ENCODE measurements around the gene C6orf136.
"Not testable (repeated sequence)": the region's sequence is repeated elsewhere in the genome, so short reads cannot be mapped to it uniquely, and the experiment has no call there.

Gene C6orf136

GRCh38 chr6:30664994-30665767 lies 18.2 kb downstream of the C6orf136 start:
- no peak for DNase-seq

GRCh38 chr6:30666300-30666699 lies 19.4 kb downstream of the C6orf136 start:
- not testable (repeated sequence) for DNase-seq

GRCh38 chr6:30670760-30671527 lies 24.0 kb downstream of the C6orf136 start:
- DNase-seq, result no peak

- peak; percentile 84 for DNase-seq
These were observed 25.7 kb downstream of the C6orf136 start, which contains the start of gene DHX16 for GRCh38 chr6:30672445-30673253. TSS of gene DHX16 (minus strand) at chr6:30673006. CDS start at chr6:30672841, 165 bp downstream.

- no peak for DNase-seq
These were observed 29.8 kb downstream of the C6orf136 start for GRCh38 chr6:30676660-30677285.

- DNase-seq, result peak; percentile 15
These were observed 32.2 kb downstream of the C6orf136 start for GRCh38 chr6:30678964-30679726.

- DNase-seq, result no peak
These were observed 33.0 kb downstream of the C6orf136 start for GRCh38 chr6:30679765-30680535.

GRCh38 chr6:30681766-30682142 lies 34.8 kb downstream of the C6orf136 start:
- DNase-seq, result no peak

GRCh38 chr6:30682143-30683117 lies 35.5 kb downstream of the C6orf136 start:
- DNase-seq, result no peak

- no peak for DNase-seq
These were observed 36.4 kb downstream of the C6orf136 start for GRCh38 chr6:30683183-30683979.

- DNase-seq, result no peak
These were observed 37.0 kb downstream of the C6orf136 start for GRCh38 chr6:30683980-30684338.

- DNase-seq, result no peak
These were observed 37.6 kb downstream of the C6orf136 start for GRCh38 chr6:30684386-30685156.

- DNase-seq, result no peak
These were observed 38.5 kb downstream of the C6orf136 start for GRCh38 chr6:30685157-30686008.

GRCh38 chr6:30686009-30686907 lies 39.3 kb downstream of the C6orf136 start, which contains the start of gene PPP1R18:
TSS of gene PPP1R18 (minus strand) at chr6:30686645. CDS start at chr6:30686018, 627 bp downstream.
- no peak for DNase-seq

- DNase-seq, result peak; percentile 32
These were observed 40.1 kb downstream of the C6orf136 start for GRCh38 chr6:30686908-30687658.

Measured in NCI-H1417 treated with DMSO at 0.1 percent for 48 hours (cell line).